Measurements from ENCODE around the gene ASXL2.

Gene ASXL2

GRCh38 chr2:25817630-25818029, 60.7 kb downstream of the ASXL2 start:
- Histone ChIP-seq H3K4me3 (no peak overlapping the region), H3K36me3 (replicated peaks) (no peaks in the 10 kb centered on the region; the same call in 1 of the 2 replicates), H3K27me3 (ENCODE audit: low read depth) (no peaks in the 10 kb centered on the region), H3K9me3 (no peaks in the 10 kb centered on the region), H3K4me1 (no peaks in the 10 kb centered on the region)
- in situ Hi-C loops (cut with MboI; ENCODE audit: low sequenced_read_pairs): no loop called here
- DNase-seq (ENCODE audit: low spot score in 2 of 2): no peak

GRCh38 chr2:25817006-25817405, 61.3 kb downstream of the ASXL2 start:
- in situ Hi-C loops (cut with MboI; ENCODE audit: low sequenced_read_pairs): no loop called here
- Histone ChIP-seq H3K9me3 (no peaks in the 10 kb centered on the region), H3K27me3 (ENCODE audit: low read depth) (no peaks in the 10 kb centered on the region), H3K4me3 (no peak overlapping the region), H3K4me1 (no peaks in the 10 kb centered on the region), H3K36me3 (replicated peaks) (no peaks in the 10 kb centered on the region; the same call in 1 of the 2 replicates)
- no peak for DNase-seq (ENCODE audit: low spot score in 2 of 2)

- in situ Hi-C loops (cut with MboI; ENCODE audit: low sequenced_read_pairs): no loop called here
- DNase-seq (ENCODE audit: low spot score in 2 of 2): no peak
- Histone ChIP-seq H3K4me1 (no peaks in the 10 kb centered on the region), H3K36me3 (replicated peaks) (no peaks in the 10 kb centered on the region; the same call in 1 of the 2 replicates), H3K9me3 (no peaks in the 10 kb centered on the region), H3K4me3 (no peak overlapping the region), H3K27me3 (ENCODE audit: low read depth) (no peaks in the 10 kb centered on the region)
These were observed 62.0 kb downstream of the ASXL2 start for GRCh38 chr2:25816249-25816648.

- no peaks in the 10 kb centered on the region for H3K27me3 ChIP-seq (ENCODE audit: low read depth)
- H3K9me3 ChIP-seq: no peaks in the 10 kb centered on the region
- H3K4me1 ChIP-seq: no peaks in the 10 kb centered on the region
- H3K36me3 ChIP-seq (replicated peaks): no peaks in the 10 kb centered on the region; the same call in 1 of the 2 replicates
- no peak for DNase-seq (ENCODE audit: low spot score in 2 of 2)
- in situ Hi-C loops (cut with MboI; ENCODE audit: low sequenced_read_pairs): no loop called here
- H3K4me3 ChIP-seq: no peak overlapping the region
These were observed 63.6 kb downstream of the ASXL2 start for GRCh38 chr2:25814681-25815080.

GRCh38 chr2:25810428-25810827, 67.9 kb downstream of the ASXL2 start:
- H3K27me3 ChIP-seq (ENCODE audit: low read depth): no peaks in the 10 kb centered on the region
- no peaks in the 10 kb centered on the region for H3K9me3 ChIP-seq
- in situ Hi-C loops (cut with MboI; ENCODE audit: low sequenced_read_pairs): no loop called here
- H3K4me1 ChIP-seq: no peaks in the 10 kb centered on the region
- H3K36me3 ChIP-seq (replicated peaks): no peaks in the 10 kb centered on the region; the same call in 1 of the 2 replicates
- DNase-seq (ENCODE audit: low spot score in 2 of 2): no peak
- no peak overlapping the region for H3K4me3 ChIP-seq

- in situ Hi-C loops (cut with MboI; ENCODE audit: low sequenced_read_pairs): no loop called here
- Histone ChIP-seq H3K4me3 (no peak overlapping the region), H3K27me3 (ENCODE audit: low read depth) (no peaks in the 10 kb centered on the region), H3K4me1 (0 out of 2 replicates have a peak, but pooled peaks cover 2% of the 10 kb centered on the region), H3K9me3 (no peaks in the 10 kb centered on the region), H3K36me3 (replicated peaks) (peaks cover 7% of the 10 kb centered on the region)
- no peak for DNase-seq (ENCODE audit: low spot score in 2 of 2)
These were observed 68.6 kb downstream of the ASXL2 start for GRCh38 chr2:25809646-25810045.

GRCh38 chr2:25808006-25808383, 70.3 kb downstream of the ASXL2 start:
- no peaks in the 10 kb centered on the region for H3K9me3 ChIP-seq
- in situ Hi-C loops (cut with MboI; ENCODE audit: low sequenced_read_pairs): no loop called here
- H3K36me3 ChIP-seq (replicated peaks): peaks cover 22% of the 10 kb centered on the region
- H3K27me3 ChIP-seq (ENCODE audit: low read depth): no peaks in the 10 kb centered on the region
- H3K4me3 ChIP-seq: no peak overlapping the region
- 0 out of 2 replicates have a peak, but pooled peaks cover 2% of the 10 kb centered on the region for H3K4me1 ChIP-seq
- DNase-seq (ENCODE audit: low spot score in 2 of 2): no peak

GRCh38 chr2:25806941-25807340, 71.3 kb downstream of the ASXL2 start:
- 0 out of 2 replicates have a peak, but pooled peaks cover 2% of the 10 kb centered on the region for H3K4me1 ChIP-seq
- H3K36me3 ChIP-seq (replicated peaks): peaks cover 22% of the 10 kb centered on the region
- H3K9me3 ChIP-seq: no peaks in the 10 kb centered on the region
- H3K4me3 ChIP-seq: no peak overlapping the region
- no peak for DNase-seq (ENCODE audit: low spot score in 2 of 2)
- in situ Hi-C loops (cut with MboI; ENCODE audit: low sequenced_read_pairs): no loop called here
- no peaks in the 10 kb centered on the region for H3K27me3 ChIP-seq (ENCODE audit: low read depth)

GRCh38 chr2:25805987-25806386, 72.3 kb downstream of the ASXL2 start:
- Histone ChIP-seq H3K4me1 (0 out of 2 replicates have a peak, but pooled peaks cover 2% of the 10 kb centered on the region), H3K27me3 (ENCODE audit: low read depth) (no peaks in the 10 kb centered on the region), H3K9me3 (no peaks in the 10 kb centered on the region), H3K4me3 (no peak overlapping the region), H3K36me3 (replicated peaks) (peaks cover 22% of the 10 kb centered on the region)
- no peak for DNase-seq (ENCODE audit: low spot score in 2 of 2)
- in situ Hi-C loops (cut with MboI; ENCODE audit: low sequenced_read_pairs): no loop called here

GRCh38 chr2:25804338-25804737, 73.9 kb downstream of the ASXL2 start:
- in situ Hi-C loops (cut with MboI; ENCODE audit: low sequenced_read_pairs): no loop called here
- Histone ChIP-seq H3K9me3 (no peaks in the 10 kb centered on the region), H3K36me3 (replicated peaks) (peaks cover 23% of the 10 kb centered on the region), H3K4me1 (0 out of 2 replicates have a peak, but pooled peaks cover 2% of the 10 kb centered on the region), H3K4me3 (no peak overlapping the region), H3K27me3 (ENCODE audit: low read depth) (no peaks in the 10 kb centered on the region)
- DNase-seq (ENCODE audit: low spot score in 2 of 2): no peak

GRCh38 chr2:25799301-25799700, 79.0 kb downstream of the ASXL2 start:
- peaks cover 10% of the 10 kb centered on the region for H3K4me1 ChIP-seq
- in situ Hi-C loops (cut with MboI; ENCODE audit: low sequenced_read_pairs): no loop called here
- no peak overlapping the region for H3K4me3 ChIP-seq
- H3K36me3 ChIP-seq (replicated peaks): peaks cover 36% of the 10 kb centered on the region
- no peaks in the 10 kb centered on the region for H3K9me3 ChIP-seq
- no peaks in the 10 kb centered on the region for H3K27me3 ChIP-seq (ENCODE audit: low read depth)
- no peak for DNase-seq (ENCODE audit: low spot score in 2 of 2)

- peaks cover 15% of the 10 kb centered on the region for H3K4me1 ChIP-seq
- peaks cover 25% of the 10 kb centered on the region for H3K36me3 ChIP-seq (replicated peaks)
- in situ Hi-C loops (cut with MboI; ENCODE audit: low sequenced_read_pairs): no loop called here
These were observed 80.4 kb downstream of the ASXL2 start for GRCh38 chr2:25797620-25798488.

GRCh38 chr2:25794544-25795276, 83.6 kb downstream of the ASXL2 start:
- no peaks in the 10 kb centered on the region for H3K9me3 ChIP-seq
- peaks cover 15% of the 10 kb centered on the region for H3K4me1 ChIP-seq
- H3K27me3 ChIP-seq (ENCODE audit: low read depth): no peaks in the 10 kb centered on the region
- in situ Hi-C loops (cut with MboI; ENCODE audit: low sequenced_read_pairs): no loop called here
- H3K36me3 ChIP-seq (replicated peaks): peaks cover 25% of the 10 kb centered on the region
- no peak for DNase-seq (ENCODE audit: low spot score in 2 of 2)
- no peak overlapping the region for H3K4me3 ChIP-seq

More at GRCh38 chr2:25797620-25798488, 80.4 kb downstream of the ASXL2 start:
- DNase-seq (ENCODE audit: low spot score in 2 of 2): no peak
- Histone ChIP-seq H3K4me3 (no peak overlapping the region), H3K27me3 (ENCODE audit: low read depth) (no peaks in the 10 kb centered on the region), H3K9me3 (no peaks in the 10 kb centered on the region)

All from HAP-1 (cell line).